EH (cell line): Measurements from ENCODE around the gene EXOG.

Experiments
- DNase-seq: peaks from one replicate; pipeline ENCODE4 v3.0.0-alpha.2; 2015; ENCODE audit warnings: low read depth

Gene EXOG

DNA sequence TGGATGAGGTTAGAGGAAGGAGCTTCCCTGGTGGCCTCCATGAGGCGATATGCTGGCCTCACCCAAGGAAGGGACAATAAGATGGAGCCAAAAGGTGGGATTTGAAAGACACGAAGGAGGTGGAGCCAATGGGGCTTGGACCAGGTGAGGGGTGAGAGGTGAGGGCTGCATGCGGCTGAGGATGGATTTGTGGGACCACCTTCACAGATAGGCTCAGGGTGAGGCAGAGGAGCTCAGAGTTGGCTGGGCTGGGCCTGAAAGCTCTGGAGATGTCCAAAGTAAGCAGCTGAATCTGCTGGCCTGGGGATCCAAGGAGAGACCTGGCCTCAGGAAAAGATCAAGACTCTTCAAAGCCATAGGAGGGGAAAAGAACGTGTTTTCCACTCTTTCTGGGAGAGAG lies 49.8 kb downstream of the EXOG start:
- no peak for DNase-seq

DNA sequence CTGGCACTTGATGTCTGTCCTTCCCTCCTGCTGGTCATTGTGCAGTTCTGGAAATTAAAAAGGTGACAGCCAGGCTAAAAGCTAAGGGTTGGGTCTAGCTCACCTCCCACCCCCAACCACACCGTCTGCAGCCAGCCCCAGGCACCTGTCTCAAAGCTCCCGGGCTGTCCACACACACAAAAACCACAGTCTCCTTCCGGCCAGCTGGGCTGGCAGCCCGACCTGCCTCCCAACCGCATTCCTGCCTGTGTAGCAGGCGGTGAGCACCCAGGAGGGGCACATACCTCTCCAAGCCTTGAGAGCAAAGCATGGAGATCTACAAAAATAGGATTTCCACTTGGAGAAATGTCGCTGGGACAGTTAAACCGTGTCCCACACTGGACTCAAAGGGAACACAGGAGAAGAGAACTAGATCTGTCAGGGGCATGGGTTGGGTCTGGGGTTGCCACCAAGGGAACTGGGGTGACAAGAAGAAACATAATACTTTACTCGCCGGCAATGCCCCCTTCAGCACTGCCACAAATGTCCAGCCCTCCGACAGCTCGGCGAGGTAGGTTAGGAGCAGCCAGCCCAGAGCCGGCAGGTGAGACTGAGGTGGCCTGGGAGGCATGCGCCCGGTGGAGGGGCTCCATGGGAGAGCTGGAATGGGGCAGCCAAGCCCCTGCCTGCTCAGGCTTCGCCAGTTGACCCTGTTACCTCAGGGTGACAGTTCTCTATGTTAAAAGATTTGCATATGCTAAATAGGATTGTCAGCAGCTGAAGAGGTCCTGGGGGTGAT lies 52.2 kb downstream of the EXOG start:
- DNase-seq: no peak

DNA sequence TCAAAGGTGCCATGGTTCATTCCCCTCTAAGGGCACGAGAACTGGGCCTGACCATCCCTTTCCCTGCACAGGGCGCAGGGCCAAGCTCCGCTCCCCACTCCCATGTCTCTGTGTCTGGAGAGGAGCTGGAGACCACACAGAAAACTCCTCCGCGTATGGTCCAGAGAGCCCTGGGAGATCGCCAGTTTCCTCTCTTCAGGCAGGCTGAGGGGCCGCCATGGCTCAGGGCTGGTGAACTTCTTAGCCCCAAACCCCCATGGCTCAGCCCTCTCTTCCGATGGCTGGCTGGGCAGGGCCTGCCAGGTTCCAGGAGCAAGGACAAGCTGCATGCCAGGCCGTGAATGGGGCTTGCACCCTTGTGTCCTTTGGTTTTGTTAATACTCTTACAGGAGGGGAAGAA lies 52.9 kb downstream of the EXOG start:
- no peak for DNase-seq

DNA sequence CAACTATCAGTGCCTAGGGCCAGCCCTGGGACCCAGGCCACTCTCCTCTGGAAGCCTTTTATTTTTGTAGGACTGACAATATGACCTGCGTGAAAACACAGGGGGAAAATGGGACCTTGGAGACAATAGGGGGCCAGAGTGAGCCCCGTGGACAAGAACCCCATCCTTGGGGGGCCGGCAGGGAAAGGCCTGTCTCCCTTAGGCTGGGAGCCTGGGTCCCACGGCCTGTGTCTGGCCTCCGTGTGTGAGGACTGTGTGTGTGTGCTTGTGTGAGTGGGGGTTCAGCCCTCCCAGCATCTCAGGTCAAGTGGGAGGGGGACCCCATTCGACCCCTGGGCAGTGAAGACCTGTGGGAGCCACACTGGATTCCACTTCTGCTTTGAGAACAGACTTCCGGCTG lies 53.3 kb downstream of the EXOG start:
- DNase-seq: no peak

DNA sequence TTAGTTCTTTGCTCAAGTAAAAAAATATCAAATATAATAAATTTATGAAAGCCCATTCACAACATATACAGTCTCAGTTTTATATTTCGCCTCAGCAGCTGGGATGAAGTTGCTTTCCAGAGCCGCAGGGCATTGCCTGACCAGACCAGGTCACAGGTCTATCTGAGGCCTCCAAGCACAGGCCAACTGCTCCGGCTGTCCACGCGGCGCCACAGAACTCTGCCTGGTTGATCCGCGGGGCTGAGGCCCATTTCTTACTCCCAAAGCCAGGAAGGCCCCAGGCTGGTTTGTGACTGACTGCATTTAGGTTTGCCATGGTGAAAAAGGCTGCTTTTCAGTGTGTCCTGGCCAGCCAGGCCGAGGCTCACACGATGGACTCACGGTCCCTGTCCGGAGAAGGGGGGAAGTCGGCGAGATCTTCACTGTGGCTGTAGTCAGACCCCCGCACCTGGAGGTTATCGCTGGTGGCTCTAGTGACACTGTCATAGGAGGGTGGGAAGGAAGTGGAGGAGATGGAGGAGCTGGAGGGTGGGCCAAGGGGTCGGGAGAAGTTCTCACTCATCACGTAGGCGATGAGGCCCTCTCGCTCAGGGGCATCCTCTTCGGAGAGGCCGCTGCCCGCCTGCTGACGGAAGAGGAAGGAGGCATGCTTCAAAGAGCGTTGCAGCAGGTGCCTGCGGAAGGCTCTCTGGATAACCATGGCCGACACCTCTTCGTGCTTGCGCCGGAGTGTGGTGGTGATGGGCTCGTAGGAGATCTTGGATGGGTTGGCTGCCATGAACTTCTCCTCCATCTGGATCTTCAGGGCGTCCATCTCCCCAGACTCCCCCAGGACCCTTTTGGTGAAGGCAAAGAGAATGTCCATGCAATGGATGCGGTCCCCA lies 54.1 kb downstream of the EXOG start:
- no peak for DNase-seq

DNA sequence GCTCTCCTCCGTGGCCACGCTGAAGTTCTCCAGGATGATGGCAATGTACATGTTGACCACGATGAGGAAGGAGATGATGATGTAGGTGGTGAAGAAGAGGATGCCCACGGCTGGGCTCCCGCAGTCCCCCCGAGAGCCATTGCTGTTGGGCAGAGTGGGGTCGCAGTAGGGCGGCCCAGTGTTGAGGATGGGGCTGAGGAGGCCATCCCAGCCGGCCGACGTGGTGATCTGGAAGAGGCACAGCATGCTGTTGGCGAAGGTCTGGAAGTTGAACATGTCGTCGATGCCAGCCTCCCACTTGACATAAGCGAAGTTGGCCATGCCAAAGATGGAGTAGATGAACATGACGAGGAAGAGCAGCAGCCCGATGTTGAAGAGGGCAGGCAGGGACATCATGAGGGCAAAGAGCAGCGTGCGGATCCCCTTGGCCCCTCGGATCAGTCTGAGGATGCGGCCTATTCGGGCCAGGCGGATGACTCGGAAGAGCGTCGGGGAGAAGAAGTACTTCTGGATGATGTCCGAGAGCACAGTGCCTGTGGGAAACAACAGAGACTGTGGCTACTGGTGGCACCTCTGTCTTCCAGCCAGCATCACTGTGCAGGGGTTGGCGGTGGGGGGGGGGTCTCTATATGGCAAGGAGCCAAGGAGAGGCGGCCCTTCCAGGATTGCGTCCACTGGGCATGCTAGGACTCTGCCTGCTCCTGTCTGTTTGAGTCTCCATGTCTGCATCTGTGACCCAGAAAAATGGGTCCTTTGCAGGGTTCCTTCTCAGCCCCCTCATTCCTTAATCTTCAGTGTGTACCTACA lies 55.1 kb downstream of the EXOG start:
- DNase-seq: no peak

DNA sequence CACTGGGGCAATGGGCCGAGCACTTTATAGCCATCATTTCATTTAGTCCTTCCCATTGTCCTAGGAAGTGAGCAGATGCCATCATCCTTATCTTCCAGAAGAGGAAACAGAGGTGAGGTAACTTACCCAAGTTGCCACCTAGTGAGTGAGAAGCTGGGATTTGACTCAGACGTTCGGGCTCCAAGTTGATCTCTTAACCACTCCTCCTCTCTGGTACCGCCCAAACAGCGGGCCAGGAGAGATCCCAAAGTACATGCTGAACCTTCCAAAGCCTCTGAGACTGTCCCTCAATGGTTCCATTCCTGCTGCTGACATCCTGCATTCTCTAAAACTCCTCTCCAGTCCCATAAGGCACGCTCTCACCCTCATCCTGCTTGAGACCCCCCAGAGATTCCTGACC lies 56.2 kb downstream of the EXOG start:
- no peak for DNase-seq

DNA sequence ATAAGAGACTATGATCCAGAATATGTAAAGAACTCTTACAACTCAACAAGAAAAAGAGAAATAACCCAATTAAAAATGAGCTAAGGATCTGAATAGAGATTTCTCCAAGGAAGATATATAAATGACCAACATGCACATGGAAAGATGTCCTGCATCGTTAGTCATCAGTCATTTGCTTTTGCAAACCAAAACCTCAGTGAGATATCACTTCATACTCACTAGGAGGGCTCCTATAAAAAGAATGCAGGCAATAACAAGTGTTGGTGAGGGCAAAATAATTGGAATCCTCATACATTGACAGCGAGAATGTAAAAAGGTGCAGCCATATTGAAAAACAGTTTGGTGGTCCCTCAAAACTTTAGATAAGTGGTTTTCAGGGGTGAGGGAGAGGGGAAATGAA lies 56.9 kb downstream of the EXOG start:
- no peak for DNase-seq

DNA sequence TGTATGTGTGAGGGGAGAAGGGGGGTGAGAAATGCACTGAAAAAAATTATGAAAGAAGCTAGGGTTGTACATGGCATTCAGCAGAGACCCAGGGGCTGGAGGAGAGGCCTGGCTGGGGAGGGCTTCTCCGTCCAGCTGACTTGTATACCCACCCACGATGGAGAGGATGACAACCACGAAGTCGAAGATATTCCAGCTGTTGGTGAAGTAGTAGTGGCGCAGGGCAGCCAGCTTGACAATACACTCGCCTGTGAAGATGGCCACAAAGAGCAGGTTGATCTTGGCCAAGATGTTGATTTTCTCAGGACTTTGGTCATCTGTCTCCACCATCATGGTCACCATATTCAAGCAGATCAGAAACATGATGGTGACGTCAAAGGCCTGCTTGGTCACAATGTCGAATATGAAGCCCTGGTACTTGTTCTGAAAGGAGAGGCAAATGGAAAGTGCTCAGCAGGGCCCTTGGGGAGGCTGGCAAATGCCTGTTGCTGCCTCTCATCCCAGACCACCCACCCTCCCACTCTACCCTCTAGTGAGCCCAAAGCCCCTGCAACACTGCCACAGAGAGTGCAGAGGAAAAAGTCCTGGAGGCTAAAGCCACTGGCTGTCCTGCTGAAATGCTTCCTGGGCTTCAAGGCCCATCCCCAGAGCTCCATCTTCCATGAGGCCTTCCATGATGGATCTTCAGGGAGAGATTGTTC lies 58.1 kb downstream of the EXOG start:
- DNase-seq: no peak

DNA sequence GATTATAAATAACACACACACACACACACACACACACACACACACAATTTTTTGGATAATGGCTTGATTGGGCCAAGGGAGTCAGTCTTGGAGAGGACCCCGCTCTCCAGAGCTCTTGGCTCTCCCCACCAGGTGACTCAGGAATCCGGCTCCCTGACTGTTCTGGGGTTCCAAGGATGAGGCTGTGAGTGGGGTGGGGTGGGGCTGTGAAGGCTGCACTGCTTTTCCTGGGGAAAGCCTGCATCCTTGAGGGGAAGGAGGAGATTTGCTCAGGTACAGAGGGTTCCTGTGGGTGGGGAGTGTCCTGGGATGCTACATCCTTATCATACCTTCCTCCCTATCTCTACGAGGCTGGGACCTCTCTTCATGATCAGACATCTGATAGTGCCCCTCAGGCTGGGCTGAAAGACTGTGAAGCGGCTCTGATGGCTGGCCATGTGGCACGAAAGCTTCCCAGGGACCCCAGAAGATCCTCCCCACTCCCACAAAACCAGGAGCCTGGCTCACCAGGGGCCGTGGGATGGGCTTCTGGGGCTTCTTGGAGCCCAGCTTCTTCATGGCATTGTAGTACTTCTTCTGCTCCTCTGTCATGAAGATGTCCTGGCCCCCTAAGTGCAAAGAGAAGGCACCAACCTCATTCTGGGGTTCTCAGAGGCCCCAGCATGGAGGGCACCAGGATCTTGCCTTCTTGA lies 59.2 kb downstream of the EXOG start:
- DNase-seq: no peak

DNA sequence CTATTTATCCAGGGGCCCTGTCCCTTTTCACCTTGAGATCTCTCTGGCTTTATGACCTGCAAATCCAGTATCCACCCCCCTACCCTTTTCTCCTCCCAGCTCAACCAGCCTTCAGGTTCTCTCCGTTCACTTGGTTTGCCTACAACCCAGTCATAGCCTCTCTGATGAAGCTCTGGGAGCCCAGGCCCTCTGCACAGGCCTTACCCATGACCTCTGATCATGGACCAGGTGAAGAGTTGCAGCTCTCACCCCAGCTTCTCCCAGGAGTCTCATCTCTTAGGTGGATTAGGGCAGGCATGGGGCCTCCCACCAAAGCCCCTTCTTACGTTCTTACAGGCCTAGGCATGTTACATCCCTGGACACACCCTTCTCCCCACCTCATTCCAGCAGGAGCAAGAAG lies 59.8 kb downstream of the EXOG start:
- DNase-seq: no peak

DNA sequence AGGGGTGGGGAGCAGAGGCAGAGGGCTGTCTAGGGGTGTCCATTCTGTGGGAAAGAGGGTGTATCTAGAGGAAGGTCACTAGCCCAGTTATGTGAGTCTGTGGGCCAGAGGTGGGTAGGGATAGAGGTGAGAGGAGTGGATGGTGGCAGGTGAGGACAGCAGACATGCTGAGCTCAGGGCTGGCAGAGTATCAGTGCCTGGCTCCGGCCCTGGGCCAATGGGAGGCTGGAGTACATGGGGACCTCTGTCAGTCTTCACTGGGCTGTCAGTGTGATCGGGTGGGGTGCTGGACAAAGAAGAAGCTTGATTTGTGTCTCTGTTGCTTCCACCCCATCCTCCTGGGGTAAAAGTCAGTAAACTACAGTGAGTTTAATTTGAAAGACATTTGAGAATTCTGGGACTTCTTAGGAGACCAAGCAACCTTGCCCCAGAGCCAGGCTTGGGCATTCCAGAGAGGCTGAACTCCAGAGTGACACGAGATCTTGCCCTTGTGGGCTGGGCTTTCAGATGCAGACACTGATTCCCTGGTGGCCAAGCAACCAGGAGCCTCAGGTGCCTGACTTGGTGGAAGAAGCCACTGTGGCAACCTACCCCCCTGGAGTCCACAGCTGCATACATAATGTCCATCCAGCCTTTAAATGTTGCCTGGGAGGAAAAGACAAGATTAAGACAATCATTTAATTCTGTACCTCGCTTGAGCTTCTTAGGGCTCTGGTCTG lies 60.7 kb downstream of the EXOG start:
- DNase-seq: no peak

DNA sequence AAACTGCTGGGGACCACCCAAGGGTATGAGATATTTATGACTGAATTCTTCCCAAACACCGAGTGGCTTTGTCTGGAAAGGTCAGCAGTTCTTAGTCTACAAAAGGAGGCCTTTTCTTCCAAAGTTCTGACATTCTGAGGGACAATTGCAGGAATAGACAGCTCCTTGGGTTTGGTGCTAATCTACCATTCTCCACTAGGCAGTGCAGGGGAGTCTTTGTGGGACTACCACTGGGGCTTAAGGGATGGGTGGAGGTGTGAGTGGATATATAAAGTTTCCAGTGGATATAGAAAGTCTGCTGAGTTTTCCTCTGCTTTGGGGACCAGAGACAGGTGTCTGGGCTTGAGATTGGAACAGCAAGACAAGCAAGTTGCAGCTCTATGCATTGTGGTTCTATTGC lies 62.7 kb downstream of the EXOG start:
- DNase-seq: no peak

DNA sequence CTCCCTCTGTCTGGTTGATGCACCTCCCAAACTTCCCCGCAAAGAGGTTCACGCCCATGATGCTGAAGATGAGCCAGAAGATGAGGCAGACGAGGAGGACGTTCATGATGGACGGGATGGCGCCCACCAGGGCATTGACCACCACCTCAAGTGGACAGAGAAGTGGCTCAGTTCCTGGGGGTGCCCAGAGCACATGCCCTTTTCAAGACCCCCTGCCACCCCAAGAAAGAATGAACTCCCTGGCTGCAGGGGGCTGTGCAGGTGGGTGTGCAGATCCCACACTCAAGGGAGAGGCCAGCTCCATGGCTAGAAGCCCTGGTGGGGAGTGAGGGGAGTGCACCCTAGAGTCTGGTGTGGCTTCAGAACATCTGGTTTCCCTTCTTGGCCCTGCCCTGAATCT lies 64.1 kb downstream of the EXOG start:
- DNase-seq: no peak

DNA sequence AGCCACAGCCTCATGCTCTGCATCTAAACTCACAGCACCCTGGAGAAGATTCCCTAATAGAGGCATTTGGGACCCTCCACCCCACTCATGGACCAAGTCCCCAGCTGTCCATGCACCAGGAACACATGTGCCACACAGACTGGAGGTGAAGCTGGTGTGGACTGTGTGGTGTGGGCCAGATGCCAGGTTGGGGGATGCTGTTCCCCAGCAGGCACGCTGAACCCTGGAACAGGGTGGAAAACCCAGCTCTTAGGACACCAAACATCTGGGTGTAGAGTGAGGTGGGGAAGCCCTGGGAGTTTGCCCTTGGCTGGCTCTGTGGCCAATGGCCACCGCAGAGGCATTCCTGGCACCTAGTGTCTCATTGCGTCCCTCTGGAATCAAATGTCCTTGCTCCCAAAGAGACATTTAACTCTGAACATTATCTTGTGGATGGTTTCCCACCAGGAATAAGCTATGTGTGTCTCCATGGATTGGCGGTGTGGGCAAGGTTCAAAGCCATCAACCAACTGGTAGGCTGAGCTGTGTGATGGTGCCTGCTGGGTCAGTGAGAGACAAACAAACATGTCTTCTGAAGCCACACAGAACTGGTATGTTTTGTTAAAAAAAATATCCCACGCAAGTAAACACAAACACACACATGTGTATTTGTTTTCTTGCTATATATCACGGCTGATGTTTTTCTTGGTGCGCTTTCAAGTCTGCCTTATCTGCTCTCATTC lies 65.0 kb downstream of the EXOG start:
- DNase-seq: no peak

DNA sequence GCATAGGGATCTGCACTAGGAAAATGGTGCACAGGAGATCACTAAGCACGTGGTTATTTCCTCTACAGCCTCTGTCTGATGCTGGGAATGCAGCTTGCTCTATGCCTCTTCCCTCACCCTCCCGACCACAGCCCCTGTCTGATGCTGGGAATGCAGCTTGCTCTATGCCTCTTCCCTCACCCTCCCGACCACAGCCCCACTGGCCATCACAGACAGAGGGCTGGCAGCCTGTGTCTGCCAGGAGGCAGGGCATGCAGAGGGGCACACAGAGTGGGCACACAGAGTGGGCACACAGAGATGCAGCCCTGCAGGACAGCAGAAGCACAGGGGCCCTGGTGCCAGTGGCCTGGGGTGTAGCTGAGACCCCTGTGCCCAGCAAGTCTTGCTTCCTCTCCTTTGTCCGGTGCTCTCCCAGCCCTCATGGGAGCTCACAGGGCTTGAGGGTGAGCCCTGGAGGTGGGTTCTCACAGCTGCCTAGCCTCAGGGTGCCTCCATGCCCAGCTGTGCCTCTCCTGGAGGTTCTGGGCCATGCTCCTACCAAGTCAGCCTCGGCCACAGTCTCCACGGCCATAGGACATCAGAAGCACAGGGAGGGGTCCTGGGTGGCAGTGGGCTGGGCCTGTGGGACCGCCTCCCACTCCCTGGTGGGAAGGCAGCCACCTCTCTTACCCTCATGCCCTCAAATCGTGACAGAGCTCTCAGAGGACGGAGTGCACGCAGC lies 65.8 kb downstream of the EXOG start:
- DNase-seq: no peak

DNA sequence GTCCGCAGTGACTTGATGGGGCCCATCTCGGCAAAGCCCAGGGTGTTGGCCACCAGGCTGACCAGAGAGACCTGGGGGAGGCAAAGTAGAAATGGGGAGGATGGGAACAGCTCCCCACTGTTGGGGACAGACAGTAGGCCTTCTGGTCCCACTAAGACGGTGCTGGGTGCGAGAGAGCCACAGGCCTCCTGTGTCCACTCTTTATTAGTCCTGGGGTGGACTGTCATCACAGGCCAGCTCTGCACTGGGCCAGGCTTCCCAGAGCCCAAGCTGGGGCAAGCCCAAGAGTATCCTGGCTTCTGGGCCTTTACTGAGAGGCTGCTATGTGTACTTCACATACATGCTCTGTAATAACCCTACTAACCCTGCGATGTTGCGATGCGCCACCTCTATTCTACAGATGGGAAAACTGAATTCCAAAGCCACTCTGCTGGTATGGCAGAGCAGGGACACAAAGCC lies 66.4 kb downstream of the EXOG start:
- no peak for DNase-seq

DNA sequence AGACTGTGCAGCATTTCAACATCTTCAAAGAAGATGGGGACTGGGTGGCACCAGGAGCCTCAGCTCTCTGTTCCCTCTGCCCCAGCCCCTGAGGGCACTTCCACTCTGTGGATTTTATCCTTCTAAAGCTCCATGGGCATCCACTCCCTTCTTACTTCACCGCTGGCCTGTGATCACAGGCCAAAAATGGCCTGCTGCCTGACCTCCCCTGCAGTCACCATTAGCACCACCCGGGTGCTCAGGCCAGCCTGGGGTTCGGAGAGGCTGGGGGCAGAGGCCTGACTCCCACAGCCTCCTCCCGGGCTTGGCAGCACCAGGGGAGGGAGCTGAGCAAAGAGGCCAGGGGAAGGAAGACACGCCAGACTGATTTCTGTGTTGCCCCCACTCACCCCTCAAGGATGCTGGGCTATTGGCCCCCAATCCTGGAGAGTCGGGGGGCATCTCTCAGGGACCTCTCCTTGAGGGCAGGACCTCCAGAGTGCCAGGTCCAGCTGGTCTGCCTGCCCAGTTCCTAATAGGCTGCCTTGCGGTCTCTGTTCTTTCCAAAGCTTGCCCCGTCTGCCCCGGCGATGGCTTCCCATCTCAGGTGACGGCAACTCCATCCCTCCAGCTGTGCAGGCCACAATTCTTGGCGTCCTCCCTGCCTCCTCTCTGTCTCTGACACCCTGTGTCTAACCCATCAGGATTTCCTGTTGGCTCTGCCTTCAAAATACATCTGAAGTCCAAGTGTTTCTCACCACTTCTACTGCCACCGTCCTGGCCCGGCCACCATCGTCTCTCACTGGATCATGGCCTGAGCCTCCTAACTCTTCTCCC lies 67.1 kb downstream of the EXOG start:
- no peak for DNase-seq
